Daoy (cell line): ENCODE results near the gene MST1. TPM values are rescaled to one million over a fixed set of nuclear protein-coding genes. Genes with fewer than 3 reads are reported as not detected.

Experiments
- DNase-seq: peaks from one replicate; pipeline ENCODE4 v3.0.0-alpha.2; 2015; ENCODE audit warnings: low read depth
- total RNA-seq: library from RNA; depleted of rRNA; stranded (reverse); fragments of >200 nt; shearing (Covaris generic); gene quantifications from 2 replicates; pipeline ENCODE4 v1.2.3, GENCODE V29; 2014

MST1 gene
- total RNA-seq, 1 experiment from 2014 or later: 0.63 TPM

- DNase-seq: no peak
Observed at GRCh38 chr3:49717959-49718857, 28.9 kb upstream of the MST1 start.

- DNase-seq: no peak
Observed at GRCh38 chr3:49717211-49717958, 28.1 kb upstream of the MST1 start.

GRCh38 chr3:49716691-49717210 lies 27.5 kb upstream of the MST1 start:
- no peak for DNase-seq

GRCh38 chr3:49716169-49716568 lies 26.9 kb upstream of the MST1 start:
- DNase-seq: no peak

GRCh38 chr3:49715611-49716121 lies 26.4 kb upstream of the MST1 start:
- DNase-seq: no peak

GRCh38 chr3:49714728-49715550 lies 25.7 kb upstream of the MST1 start:
- no peak for DNase-seq

- no peak for DNase-seq
Observed at GRCh38 chr3:49713336-49714105, 24.2 kb upstream of the MST1 start.

GRCh38 chr3:49712631-49713317 lies 23.5 kb upstream of the MST1 start:
- no peak for DNase-seq

- DNase-seq: no peak
Observed at GRCh38 chr3:49712166-49712565, 22.9 kb upstream of the MST1 start.

- DNase-seq: no peak
Observed at GRCh38 chr3:49711489-49711888, 22.2 kb upstream of the MST1 start.

- no peak for DNase-seq
Observed at GRCh38 chr3:49709852-49710251, 20.6 kb upstream of the MST1 start.

GRCh38 chr3:49707113-49707480 lies 17.8 kb upstream of the MST1 start:
- DNase-seq: no peak

- DNase-seq: no peak
Observed at GRCh38 chr3:49706456-49707112, 17.3 kb upstream of the MST1 start.

- DNase-seq: no peak
Observed at GRCh38 chr3:49705390-49705960, 16.2 kb upstream of the MST1 start.

GRCh38 chr3:49704629-49705028 lies 15.4 kb upstream of the MST1 start:
- no peak for DNase-seq

- no peak for DNase-seq
Observed at GRCh38 chr3:49703956-49704355, 14.7 kb upstream of the MST1 start.

GRCh38 chr3:49703443-49703927 lies 14.2 kb upstream of the MST1 start:
- peak; percentile 58 for DNase-seq

GRCh38 chr3:49702672-49703071 lies 13.4 kb upstream of the MST1 start:
- DNase-seq: no peak

- no peak for DNase-seq
Observed at GRCh38 chr3:49701388-49702077, 12.3 kb upstream of the MST1 start.
